Chondrocyte (in vitro differentiated cells): ENCODE measurements around the gene RPS6KB1. TPM values are rescaled to one million over a fixed set of nuclear protein-coding genes. Genes with fewer than 3 reads are reported as not detected.
A peak's percentile ranks its signal among the peaks of the same experiment; 100 is the strongest.
"Not testable (repeated sequence)": the region's sequence is repeated elsewhere in the genome, so short reads cannot be mapped to it uniquely, and the experiment has no call there.

ENCODE experiments used
- DNase-seq: peaks from one replicate; pipeline ENCODE4 v3.0.0; 2021; ENCODE audit warnings: mixed read lengths, low spot score
- H3K27ac Mint-ChIP-seq: one replicate; pipeline ENCODE4 v1.8.0; 2021; ENCODE audit warnings: mild to moderate bottlenecking, moderate library complexity, mixed read lengths; ENCODE audit not compliant: unreplicated experiment
- H3K27me3 Mint-ChIP-seq: 2 replicates; pipeline ENCODE4 v1.8.0; 2021; ENCODE audit warnings: low read depth, mixed read lengths
- H3K36me3 Mint-ChIP-seq: 2 replicates; pipeline ENCODE4 v1.8.0; 2021; ENCODE audit warnings: low read depth, mixed read lengths
- H3K4me1 Mint-ChIP-seq: 2 replicates; pipeline ENCODE4 v1.8.0; 2021; ENCODE audit warnings: low read depth, mild to moderate bottlenecking, mixed read lengths
- H3K4me3 Mint-ChIP-seq: one replicate; pipeline ENCODE4 v1.8.0; 2021; ENCODE audit warnings: mild to moderate bottlenecking, moderate library complexity, mixed read lengths; ENCODE audit not compliant: unreplicated experiment
- H3K9me3 Mint-ChIP-seq: 2 replicates; pipeline ENCODE4 v1.8.0; 2021; ENCODE audit warnings: low read depth, mixed read lengths
- CTCF ChIP-seq: fragments of 200-600 bp; sonication (generic); IDR thresholded peaks from 2 replicates; pipeline ENCODE4 v1.5.0; 2021; ENCODE audit warnings: antibody characterized with exemption, mild to moderate bottlenecking, moderate library complexity
- total RNA-seq: library from RNA; stranded (reverse); gene quantifications from 3 replicates; pipeline ENCODE4 v1.2.1, GENCODE V29; 2021

RPS6KB1 gene
- total RNA-seq, 1 donor from 2014 or later, result 29.6 TPM

- Mint-ChIP-seq H3K4me3 (no peak overlapping the region), H3K9me3 (peaks cover 3% of the 10 kb centered on the region), H3K36me3 (no peaks in the 10 kb centered on the region), H3K4me1 (peaks cover 80% of the 10 kb centered on the region), H3K27ac (peak overlapping the region; percentile 86), H3K27me3 (no peaks in the 10 kb centered on the region)
- TF ChIP-seq CTCF, result no peak
- DNase-seq, result no peak
These were observed 44.6 kb upstream of the RPS6KB1 start for GRCh38 chr17:59848385-59848668.

GRCh38 chr17:59848778-59849177 lies 44.1 kb upstream of the RPS6KB1 start:
- Mint-ChIP-seq H3K27ac (peak overlapping the region; percentile 86), H3K9me3 (peaks cover 3% of the 10 kb centered on the region), H3K27me3 (no peaks in the 10 kb centered on the region), H3K4me1 (peaks cover 80% of the 10 kb centered on the region), H3K36me3 (no peaks in the 10 kb centered on the region), H3K4me3 (no peak overlapping the region)
- TF ChIP-seq CTCF, result no peak
- no peak for DNase-seq

- not testable (repeated sequence) for H3K4me3 Mint-ChIP-seq
- H3K4me1 Mint-ChIP-seq, result peaks cover 82% of the 10 kb centered on the region
- H3K27ac Mint-ChIP-seq, result peak overlapping the region; percentile 74
These were observed 42.6 kb upstream of the RPS6KB1 start for GRCh38 chr17:59850311-59850710.

GRCh38 chr17:59851439-59852375 lies 41.2 kb upstream of the RPS6KB1 start:
- Mint-ChIP-seq H3K4me3 (no peak overlapping the region), H3K4me1 (peaks cover 80% of the 10 kb centered on the region), H3K36me3 (no peaks in the 10 kb centered on the region), H3K9me3 (peaks cover 3% of the 10 kb centered on the region), H3K27ac (peak overlapping the region; percentile 93), H3K27me3 (no peaks in the 10 kb centered on the region)
- DNase-seq, result no peak
- TF ChIP-seq CTCF, result no peak

More at GRCh38 chr17:59850311-59850710, 42.6 kb upstream of the RPS6KB1 start:
- H3K9me3 Mint-ChIP-seq, DNase-seq, H3K27me3 Mint-ChIP-seq, H3K36me3 Mint-ChIP-seq: not testable (repeated sequence)

GRCh38 chr17:59852847-59853167 lies 40.1 kb upstream of the RPS6KB1 start:
- Mint-ChIP-seq H3K4me1 (peaks cover 81% of the 10 kb centered on the region), H3K27ac (peak overlapping the region; percentile 93)
- H3K27me3 Mint-ChIP-seq, H3K9me3 Mint-ChIP-seq, H3K36me3 Mint-ChIP-seq, H3K4me3 Mint-ChIP-seq, DNase-seq: not testable (repeated sequence)

- TF ChIP-seq CTCF, result peak; percentile 79
- H3K27ac Mint-ChIP-seq, result peak overlapping the region; percentile 93
- peaks cover 3% of the 10 kb centered on the region for H3K9me3 Mint-ChIP-seq
- H3K4me1 Mint-ChIP-seq, result peaks cover 84% of the 10 kb centered on the region
- no peaks in the 10 kb centered on the region for H3K36me3 Mint-ChIP-seq
- H3K27me3 Mint-ChIP-seq, result no peaks in the 10 kb centered on the region
- no peak overlapping the region for H3K4me3 Mint-ChIP-seq
- DNase-seq, result no peak
These were observed 39.6 kb upstream of the RPS6KB1 start for GRCh38 chr17:59853168-59853918.

GRCh38 chr17:59853919-59854729 lies 38.8 kb upstream of the RPS6KB1 start:
- not testable (repeated sequence) for DNase-seq, H3K27me3 Mint-ChIP-seq, H3K9me3 Mint-ChIP-seq, H3K36me3 Mint-ChIP-seq, H3K4me3 Mint-ChIP-seq
- peaks cover 86% of the 10 kb centered on the region for H3K4me1 Mint-ChIP-seq
- H3K27ac Mint-ChIP-seq, result peak overlapping the region; percentile 93
